ENCODE data around the gene LBHD2.
"Not testable (repeated sequence)": the region's sequence is repeated elsewhere in the genome, so short reads cannot be mapped to it uniquely, and the experiment has no call there.

LBHD2 gene

DNA sequence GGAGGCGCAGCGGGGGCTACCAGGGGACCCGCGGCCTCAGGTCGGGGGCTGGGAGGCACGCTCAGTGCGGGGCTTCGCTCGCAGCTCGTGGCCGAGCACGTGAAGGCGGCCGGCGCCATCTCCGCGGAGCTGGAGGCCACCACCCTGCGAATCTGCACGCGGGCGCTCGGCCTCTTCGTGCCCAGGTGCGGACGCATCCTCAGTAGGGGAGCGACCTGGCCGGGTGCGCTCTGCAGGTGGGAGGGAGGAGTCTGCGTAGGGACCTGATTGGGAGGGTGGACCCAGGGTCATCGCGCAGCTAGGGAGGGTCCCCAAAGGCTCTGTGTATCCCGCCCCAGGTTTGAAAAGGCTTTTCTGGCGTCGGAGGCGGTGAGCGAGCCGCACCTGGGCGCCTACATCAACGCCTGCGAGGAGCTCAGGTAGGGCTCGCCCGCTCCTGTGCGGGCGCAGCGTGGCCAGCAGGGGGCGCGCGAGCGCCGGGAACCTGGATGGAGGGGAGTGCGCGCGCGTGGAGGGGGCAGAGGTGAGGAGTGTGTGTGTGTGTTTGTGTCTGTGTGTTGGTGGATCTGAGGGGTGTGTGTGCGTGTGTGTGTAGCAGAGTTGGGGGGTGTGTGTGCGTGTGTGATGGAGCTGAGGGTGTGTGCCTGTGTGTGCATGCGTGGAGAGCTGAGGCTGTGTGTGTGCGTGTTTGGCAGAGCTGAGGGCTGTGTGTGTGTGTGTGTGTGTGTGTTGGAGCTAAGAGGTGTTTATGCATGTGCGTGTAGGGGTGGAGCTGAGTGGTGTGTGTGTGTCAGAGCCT, 20.8 kb downstream of the LBHD2 start:
- DNase-seq = peak; percentile 23

GRCh38 chr14:103105580-103106150, 21.7 kb downstream of the LBHD2 start:
- no peak for DNase-seq

GRCh38 chr14:103107455-103107854, 23.4 kb downstream of the LBHD2 start:
- DNase-seq = no peak

DNA sequence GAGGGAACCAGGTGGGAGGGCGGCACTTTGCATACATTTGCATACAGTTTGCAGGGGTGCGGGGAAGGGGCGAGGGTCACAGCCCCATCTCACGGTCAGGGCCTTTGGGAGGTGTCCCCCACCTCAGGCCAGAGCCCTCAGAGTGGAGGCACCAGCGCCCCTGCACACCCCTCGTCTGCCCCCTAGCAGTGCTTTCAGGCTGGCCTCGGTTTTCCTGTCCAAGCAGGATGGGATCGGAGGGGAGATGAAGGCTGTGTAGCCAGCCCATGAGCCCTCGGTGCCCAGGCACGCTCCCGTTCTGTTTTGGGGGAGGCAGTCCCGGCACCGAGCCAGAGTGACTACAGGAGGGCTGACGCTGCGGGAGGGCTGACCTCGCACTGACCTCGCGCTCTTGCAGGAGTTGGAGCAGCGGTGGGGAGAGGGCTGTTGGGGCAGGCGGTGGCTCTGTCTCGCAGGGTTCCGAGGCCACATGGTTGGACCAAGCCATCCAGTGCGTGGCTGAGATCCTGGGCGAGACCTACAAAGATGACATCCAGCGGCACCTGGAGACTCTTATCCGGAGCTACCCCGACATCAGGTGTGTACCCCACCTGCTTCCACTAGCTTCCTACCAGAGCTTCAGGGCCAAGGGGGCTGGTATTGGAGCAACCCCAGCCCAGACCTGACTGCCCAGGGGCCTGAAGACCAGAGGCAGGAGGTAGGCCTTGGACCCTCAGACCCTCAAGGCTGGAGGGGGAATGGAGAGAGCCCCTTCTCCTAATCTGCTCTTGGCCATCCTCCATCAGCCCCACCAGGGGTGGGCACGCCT, 24.1 kb downstream of the LBHD2 start:
- no peak for DNase-seq

GRCh38 chr14:103108749-103109207, 24.8 kb downstream of the LBHD2 start:
- DNase-seq = no peak

- DNase-seq = no peak
Observed at GRCh38 chr14:103109535-103110441, 25.8 kb downstream of the LBHD2 start.

DNA sequence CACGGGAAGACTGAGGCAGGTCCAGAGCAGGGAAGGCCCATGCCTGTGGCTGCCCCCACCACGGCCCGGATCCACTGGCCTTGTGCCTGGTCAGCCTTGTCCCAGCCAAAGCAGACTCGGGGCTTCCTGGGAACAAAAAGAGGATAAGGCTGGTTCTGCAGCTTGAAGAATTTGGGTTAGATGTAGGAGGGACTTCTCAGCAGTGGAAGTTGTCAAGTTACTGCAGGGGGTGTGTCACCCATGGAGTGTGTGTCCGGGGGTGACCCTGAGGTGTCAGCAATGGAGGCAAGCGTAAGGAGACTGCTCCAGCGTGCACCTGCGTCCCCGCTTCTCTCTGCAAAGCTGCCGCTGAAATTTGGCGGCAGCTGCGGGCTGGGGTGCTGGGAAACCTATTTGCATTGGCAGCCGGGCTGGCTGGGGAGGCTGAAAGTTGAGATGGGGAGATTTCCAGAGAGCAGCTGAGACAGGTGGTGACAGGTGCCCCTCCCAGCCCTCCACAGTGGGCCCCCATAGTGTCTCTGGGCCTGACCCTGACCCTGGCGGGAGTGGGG, 26.7 kb downstream of the LBHD2 start:
- no peak for DNase-seq

- no peak for DNase-seq
Observed at GRCh38 chr14:103111232-103111868, 27.3 kb downstream of the LBHD2 start.

DNA sequence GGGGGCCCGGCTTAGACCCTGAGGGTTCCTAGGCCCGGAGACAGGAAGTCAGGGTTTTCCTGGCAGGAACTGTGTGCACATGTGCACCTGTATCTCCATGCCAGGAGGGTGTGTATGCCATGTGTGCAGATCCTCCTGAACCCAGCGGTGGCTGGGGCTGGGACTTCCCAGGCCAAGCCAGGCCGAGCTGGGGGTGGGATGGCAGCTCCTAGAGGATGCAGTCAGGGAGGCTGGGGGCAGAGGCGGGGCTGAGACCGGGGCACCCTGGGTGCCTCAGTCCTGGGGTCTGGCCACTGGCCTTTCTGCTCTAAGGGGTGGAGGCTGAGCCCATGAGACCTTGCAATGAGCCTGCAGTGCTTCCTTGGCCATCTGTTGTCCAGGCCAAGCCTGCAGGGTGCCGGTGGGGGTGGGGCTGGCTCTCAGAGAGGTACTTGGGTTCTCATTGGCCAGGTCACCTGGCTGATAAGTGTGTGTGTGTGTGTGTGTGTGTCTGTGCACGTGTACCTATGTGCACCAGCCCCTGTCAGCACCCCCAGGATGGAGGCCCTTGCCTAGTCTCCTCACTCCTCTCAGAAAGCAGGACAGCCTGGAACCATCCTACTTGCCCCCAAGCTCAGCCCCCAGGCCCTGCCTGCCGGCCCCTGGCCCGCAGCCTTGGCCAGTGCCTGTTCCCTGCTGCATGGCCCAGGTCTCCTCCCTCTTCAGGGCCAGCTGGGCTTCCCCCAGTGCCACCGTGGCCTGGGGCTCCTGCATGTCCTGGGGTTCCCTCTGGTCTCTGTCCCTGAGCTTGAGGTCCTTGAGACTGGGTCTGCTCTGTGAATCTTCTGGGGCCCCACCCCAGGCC, 28.6 kb downstream of the LBHD2 start:
- DNase-seq = no peak

DNA sequence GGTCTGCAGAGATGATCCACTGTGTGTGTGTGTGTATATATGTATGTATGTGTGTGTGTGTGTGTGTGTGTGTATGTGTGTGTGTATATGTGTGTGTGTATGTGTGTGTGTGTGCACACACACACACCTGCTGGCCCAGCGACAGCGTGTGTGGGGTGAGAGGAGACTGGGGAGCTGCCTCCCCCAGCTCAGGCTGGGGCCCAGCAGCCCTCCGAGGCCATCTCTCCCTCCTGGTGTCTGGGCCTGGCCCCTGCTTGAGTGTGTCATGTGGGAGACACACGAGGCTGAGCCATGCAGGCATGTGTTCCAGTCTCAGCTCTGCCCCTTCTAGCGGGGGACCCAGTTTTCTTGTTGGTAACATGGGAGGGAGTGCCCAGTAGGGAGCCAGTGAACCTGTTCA, 29.3 kb downstream of the LBHD2 start:
- DNase-seq = no peak

GRCh38 chr14:103113774-103114173, 29.8 kb downstream of the LBHD2 start:
- no peak for DNase-seq

GRCh38 chr14:103115086-103115679, 31.2 kb downstream of the LBHD2 start:
- not testable (repeated sequence) for DNase-seq

- DNase-seq = no peak
Observed at GRCh38 chr14:103115845-103116572, 32.0 kb downstream of the LBHD2 start.

GRCh38 chr14:103116636-103117035, 32.6 kb downstream of the LBHD2 start:
- DNase-seq = no peak

DNA sequence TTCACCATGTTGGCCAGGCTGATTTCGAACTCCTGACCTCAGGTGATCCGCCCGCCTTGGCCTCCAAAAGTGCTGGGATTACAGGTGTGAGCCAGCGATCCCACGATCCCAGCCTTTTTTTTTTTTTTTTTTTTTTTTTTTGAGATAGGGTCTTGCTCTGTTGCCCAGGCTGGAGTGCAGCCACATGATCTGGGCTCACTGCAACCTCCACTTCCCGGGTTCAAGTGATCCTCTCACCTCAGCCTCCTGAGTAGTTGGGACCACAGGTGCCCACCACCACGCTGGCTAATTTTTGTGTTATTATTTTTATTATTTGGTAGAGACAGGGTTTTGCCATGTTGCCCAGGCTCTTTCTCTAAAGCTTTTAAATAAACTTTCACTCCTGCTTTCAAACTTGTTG, 33.5 kb downstream of the LBHD2 start:
- not testable (repeated sequence) for DNase-seq

GRCh38 chr14:103118018-103118662, 34.1 kb downstream of the LBHD2 start:
- peak; percentile 13 for DNase-seq

DNA sequence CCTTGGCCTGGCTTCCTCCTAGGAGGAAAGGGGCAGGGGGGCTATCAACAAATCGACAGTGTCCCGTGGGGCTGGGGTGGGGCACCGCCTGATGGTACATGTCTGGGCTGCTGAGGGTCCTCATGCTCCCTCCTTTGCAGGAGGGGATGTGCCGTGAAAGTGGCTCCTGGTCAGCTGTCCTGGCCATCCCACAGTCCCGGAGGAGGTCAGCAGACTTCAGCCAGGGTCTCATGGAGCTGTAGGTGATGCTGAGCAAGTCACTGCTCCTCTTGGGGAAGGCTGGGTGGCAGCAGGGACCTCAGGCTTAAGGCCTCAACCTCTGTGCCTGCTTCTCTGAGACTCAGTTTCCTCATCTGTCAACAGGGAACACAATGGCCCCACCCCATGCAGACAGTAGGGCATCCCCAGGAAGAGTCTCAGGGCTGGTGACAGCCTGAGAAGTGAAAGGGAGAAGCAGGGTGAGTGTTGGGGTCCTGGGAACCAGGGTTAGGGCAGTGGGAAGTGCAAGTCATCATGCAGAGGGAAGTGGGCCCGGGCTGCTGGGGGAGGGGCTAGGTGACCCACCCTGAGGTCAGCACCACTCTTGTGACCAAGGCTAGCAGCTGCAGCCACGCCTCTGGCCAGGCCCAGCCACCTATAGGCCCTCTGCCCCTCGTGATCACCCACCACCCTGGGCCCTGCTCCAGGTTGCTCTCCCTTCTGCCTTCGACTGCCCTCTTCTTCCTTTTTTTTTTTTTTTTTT, 34.8 kb downstream of the LBHD2 start:
- DNase-seq = peak; percentile 10

DNA sequence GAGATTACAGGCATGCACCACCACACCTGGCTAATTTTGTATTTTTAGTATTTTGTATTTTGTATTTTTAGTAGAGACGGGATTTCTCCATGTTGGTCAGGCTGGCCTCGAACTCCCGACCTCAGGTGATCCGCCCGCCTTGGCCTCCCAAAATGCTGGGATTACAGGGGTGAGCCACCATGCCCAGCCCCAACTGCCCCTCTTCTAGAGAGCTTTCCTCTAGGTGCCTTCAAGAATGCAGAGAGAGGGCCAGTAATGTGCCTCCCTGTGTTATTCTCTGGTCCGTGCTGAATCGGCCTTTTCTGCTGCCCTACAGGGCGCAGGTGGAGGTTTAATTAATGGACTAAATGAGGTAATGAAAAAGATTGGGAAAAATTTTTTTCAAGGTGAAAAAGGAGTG, 35.5 kb downstream of the LBHD2 start:
- DNase-seq = not testable (repeated sequence)

Data from midbrain (tissue), 1 donor.